ENCODE data around the gene GATM.
"Not testable (repeated sequence)": the region's sequence is repeated elsewhere in the genome, so short reads cannot be mapped to it uniquely, and the experiment has no call there.

The GATM gene

DNA sequence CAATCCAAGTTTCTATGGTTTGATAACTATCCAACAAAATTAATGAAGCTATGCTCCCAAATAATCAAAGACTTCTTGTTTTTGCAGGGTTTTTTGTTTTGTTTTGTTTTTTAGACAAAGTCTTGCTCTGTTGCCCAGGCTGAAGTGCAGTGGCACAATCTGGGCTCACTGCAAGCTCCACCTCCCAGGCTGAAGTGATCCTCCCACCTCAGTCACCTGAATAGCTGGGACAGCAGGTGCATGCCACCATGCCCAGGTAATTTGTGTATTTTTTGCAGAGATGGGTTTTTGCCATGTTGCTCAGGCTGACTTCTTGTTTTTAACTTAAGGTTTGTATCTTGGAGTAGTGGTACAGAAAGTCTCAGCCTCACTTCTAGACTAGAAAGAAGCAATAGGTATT, 11.0 kb upstream of the GATM start:
- DNase-seq (ENCODE audit: extremely low read depth in 1 of 2, low read depth in 1 of 2) = no peak

DNA sequence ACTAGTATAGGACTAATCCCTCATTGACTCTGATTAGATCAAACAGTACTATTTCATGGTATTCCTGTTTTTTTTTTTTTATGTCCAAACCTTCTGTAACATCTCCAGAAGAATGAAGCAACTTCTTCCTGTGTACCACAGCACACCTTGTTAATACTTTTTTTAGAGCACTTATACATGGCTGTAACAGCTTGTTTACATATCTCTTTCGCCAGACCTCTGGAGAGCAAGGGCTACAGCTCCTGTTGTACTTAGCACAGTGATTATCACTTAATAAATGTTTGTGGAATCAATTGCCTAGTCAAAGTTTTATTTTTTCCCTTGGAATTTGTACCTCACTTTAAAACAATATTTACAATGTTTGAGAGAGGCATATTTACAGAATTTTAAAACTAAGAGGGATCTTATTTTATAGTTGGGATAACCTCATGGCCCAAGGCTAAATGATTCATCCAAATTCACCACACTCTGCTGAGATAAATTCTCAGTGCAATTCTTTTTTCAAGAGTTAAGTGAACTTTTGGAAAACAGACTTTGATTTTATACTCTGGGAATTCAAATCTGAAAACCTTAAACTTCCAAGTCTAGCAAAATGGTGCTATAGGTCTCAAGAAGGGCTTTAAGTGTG, 9.2 kb upstream of the GATM start:
- no peak for DNase-seq (ENCODE audit: extremely low read depth in 1 of 2, low read depth in 1 of 2)

DNA sequence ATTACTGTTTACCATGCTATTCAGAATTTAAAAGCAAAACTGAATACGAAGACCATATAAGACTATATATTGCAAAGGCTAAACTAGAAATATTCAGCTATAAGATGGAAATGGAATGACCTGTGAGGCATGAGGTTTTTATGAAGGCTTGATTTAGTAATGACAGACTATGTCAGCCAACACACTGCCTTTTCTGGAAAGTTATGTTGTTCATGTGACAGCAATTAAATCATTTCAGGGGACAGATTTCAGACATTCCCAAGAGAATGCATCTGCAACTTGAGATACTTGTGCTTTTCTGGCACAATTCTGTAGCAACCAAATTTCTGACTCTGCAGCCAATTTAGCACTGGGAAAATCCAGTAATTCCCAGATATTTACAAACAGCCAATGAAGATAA, 8.6 kb upstream of the GATM start:
- DNase-seq (ENCODE audit: extremely low read depth in 1 of 2, low read depth in 1 of 2) = no peak

DNA sequence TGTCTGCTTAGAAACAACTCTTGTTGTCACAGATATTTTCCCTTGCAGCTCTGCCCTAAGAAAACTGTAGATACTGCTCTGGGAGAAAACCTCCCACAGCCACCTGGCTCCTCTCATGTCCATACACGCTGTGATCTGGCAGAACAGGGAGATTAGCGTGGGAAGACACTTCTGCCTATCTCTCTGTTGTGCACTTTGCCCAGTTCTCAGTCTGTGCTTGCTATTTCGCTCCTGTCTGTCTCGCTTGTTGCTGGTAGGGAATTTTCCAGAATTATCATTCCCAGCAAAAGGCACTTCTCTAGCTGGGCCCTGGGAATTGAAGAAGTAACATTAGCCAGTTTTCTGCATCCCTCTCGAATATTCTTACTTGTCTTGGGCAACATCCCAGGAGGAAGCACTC, 8.1 kb upstream of the GATM start:
- DNase-seq (ENCODE audit: extremely low read depth in 1 of 2, low read depth in 1 of 2) = no peak

DNA sequence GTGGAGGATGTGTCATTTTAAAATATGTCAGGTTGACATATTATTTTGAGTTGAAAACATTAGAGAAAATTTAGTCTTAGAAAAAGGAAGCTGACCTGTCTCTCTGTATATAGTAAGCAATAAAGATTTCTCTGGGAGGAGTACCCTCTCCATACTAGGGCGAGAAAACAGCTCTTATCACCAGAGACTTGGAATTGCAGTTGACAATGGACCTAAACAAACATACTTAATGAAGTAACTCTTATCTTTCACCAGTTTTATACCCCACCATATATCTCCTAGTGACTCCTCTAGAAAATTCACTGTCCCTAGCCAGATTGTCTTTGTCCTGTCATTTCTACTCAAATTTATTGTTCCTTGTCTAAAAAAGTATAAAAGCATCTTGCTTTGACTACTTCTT, 7.2 kb upstream of the GATM start:
- no peak for DNase-seq (ENCODE audit: extremely low read depth in 1 of 2, low read depth in 1 of 2)

DNA sequence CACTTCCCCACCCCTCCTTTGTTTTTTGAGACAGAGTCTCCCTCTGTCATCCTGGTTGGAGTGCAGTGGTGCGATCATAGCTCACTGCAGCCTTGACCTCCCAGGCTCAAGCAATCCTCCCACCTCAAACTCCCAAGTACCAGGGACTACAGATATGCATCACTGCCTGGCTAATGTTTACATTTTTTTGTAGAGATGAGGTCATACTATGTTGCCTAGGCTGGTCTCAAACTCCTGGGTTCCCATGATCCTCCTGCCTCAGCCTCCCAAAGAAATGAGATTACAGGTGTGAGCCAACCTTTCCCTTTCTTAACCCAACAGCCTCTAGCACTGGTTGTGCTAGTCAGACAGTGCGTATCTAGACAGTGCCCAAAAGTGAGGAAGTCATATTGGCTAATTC, 6.4 kb upstream of the GATM start:
- no peak for DNase-seq (ENCODE audit: extremely low read depth in 1 of 2, low read depth in 1 of 2)

DNA sequence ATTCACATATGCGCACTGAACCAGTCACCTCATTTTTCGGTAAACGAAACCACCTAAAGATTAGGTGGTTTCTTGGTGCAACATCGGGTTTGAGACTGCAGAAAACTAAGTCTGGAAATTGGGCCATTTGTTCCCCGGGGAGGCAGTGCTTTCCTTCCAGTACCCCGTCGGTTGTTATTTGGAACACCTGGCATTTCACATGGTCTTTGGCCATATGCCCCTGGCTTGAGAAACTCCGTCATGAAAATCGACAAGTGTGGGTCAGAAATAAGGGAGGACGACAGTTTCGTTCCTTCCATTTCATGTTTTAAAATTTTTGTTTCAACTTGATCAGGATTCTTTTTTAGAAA, 544 bp upstream of the GATM start:
- DNase-seq (ENCODE audit: extremely low read depth in 1 of 2, low read depth in 1 of 2) = no peak

DNA sequence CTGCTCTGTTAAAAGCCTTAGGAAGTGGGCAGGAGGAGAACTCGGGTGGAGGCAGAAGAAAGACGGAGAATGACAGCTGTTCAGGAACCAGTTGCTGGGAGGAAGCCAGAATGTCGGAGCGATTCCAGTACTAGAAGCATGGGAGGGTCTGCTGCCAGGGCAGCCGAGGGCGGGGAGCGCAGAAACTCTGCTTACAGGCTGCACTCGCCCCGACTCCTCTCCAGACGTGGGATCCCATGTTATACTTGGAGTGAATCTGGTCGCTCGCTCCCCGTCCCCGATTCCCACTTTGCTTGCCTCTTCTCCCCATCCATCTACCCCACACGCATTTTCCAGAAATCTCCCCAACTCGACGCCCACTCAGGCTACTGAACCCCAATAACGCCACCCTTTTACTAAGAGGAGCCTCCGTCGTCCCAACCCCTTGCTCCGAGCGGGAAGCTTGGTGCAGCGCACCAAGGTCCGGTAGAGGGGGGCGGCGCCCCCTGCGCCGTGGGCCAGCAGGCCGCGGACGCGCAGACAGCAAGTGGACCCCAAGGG, 665 bp downstream of the GATM start:
- no peak for DNase-seq (ENCODE audit: extremely low read depth in 1 of 2, low read depth in 1 of 2)

DNA sequence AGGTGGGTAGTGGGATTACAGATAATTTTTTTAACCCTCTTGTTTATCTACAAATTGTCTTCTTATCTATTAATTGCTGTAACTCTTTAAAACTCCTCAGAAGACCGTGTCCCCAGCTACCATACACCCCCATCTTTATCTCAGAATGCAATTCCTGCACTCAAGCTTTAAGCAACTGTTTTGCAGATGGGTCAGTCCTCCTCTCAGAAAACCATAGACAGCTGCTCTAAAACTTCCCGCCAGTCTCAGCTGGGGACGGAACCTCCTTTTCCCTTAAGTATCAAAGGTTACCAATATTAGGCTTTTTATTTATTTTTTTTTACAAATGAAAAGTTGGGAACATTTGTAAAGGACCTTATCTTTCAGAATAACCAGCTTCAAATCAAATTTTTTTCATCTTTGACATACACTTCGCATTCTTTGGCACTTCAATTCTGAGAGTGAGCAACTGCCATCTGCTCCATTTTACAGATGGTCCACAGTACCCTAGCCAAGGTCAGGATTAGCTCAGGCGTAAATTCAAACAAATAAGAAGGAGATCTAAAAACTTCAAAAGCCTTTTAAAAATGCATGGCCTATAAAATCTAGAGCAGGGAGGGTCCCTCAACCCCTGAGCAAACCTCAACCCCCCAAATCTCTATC, 1.3 kb downstream of the GATM start:
- no peak for DNase-seq (ENCODE audit: extremely low read depth in 1 of 2, low read depth in 1 of 2)

DNA sequence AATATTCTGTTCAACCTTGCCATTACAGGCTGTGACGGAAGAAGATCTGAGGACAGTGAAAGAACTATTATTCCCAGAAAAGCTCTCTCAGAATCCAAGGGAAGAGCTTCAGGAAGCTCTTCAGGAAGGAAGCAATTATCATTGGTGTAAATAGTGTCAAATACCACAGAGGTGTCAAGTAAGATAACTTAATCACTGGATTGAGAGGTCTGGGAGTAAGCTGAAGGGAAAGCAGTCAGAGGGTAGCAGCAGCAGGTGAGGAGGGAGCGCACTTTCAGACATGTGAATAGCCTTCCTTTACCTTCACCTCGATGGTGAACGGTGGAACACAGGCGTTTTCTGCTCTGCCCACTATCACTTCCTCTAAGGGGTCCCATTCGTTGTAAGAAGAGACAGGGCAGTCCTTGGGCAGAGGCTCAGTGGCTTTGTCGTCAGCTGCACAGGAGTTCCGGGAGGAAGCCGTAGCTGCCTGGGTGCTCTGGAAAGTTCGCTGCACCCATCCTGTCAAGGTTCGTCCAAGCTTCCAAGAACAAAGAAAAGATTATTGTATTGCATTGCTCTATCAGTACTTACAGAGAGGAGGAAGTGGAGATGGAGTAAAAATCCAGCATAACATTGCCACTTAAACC, 1.9 kb downstream of the GATM start:
- no peak for DNase-seq (ENCODE audit: extremely low read depth in 1 of 2, low read depth in 1 of 2)

DNA sequence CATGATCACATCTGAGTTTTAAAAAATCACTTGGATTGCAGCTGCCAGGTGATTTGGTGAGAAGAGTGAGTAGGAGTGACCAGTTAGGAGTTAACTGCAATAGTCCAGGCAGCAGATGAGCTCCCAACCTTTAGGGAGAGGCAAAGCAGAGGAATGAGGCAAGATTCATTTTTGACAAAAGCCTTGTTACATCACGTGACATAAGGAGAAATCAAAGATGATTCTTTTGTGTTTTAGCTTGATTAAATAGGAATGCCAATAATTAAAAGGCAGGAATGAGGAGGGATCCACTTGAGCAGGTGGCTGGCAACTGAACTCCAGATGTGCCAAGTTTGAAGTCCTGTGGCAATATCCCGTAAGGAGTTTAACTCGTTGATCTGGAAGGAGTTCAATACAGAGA, 2.5 kb downstream of the GATM start:
- DNase-seq (ENCODE audit: extremely low read depth in 1 of 2, low read depth in 1 of 2) = no peak

DNA sequence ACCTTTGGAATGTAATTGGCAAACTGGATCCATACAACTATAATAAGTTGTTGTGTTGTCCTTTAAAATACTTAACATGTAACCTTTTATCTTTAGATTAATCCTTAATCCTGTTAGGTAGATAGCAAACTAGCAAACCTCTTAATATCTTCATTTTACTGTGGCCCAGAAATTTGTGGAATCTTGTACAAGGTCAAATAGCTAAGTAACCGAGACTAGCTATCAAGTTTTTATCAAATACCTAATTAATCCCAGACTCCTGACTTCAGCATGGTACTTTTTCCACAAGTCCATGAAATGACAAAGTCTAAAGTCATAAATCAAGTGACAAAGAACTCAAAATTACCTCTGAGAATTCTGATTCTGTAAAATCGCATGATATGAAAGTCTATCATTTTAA, 4.4 kb downstream of the GATM start:
- DNase-seq (ENCODE audit: extremely low read depth in 1 of 2, low read depth in 1 of 2) = no peak

DNA sequence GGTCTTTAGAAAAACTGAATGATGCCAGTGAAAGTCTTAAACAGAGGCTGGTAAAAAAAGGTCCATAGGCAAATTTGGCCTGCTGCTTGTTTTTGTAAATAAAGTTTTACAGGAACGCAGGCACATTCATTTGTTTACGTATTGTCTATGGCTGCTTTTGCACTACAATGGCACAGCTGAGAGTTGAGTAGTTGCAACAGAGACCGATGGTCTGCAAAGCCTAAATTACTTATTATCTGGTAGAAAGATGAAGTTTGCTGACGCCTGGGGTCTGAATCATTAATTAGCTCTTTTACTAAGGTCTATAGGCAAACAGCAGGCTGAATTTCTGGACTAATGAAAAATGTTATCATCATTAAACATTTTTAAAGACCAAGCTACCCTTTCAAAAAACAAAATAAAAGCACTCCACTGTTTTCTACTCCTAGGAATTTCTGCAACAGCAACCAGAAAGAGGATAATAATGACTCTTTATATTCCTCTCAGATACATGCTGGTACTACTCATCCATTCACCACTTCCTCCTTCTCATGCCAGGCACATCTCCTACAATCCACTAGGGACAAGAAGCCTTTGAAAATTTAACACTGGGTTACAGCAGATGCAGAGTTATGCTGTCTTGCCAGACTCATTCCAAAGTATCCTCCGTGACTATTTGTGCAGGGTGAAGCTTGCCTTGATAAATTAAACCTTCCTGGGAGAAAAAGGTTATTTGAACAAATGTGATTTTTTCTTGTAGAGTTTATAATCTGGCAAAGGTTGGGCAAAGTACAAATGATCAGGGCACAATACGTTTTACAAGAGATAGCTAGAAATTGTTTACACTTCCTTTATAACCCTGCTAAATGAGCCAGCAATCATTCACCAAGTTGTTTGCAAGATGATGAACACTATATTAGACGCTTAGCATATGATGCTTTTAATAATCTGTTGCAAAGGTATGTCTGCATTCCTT, 6.0 kb downstream of the GATM start:
- no peak for DNase-seq (ENCODE audit: extremely low read depth in 1 of 2, low read depth in 1 of 2)

DNA sequence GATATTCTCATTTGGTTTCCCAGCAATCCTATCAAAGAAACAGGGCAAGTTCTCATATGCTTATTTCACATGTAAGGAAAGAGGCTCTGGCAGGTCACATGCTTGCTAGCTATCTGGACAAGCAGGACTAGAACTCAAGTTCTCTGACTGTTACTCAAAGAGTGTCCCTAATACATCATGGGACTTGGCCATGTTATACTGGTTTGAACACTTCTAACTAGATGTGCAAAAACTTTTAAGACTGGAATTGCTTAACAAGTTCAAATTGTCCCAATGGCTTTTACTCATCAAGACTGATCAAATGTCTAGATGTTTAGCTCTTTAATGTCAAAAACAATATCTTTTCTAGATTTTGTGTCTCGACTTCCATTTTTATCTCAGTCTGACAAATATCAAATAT, 6.8 kb downstream of the GATM start:
- DNase-seq (ENCODE audit: extremely low read depth in 1 of 2, low read depth in 1 of 2) = no peak

DNA sequence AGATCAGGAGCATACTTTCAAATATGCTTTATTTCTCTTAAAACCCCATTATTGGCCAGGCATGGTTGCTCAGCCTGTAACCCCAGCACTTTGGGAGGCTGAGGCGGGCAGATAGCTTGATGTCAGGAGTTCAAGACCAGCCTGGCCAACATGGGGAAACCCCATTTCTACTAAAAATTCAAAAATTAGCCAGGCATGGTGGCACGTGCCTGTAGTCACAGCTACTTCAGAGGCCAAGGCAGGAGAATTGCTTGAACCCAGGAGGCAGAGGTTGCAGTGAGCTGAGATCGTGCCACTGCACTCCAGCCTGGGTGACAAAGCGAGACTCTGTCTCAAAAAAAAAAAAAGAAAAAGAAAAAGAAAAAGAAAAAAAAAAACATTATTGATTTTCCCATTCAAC, 8.3 kb downstream of the GATM start:
- not testable (repeated sequence) for DNase-seq (ENCODE audit: extremely low read depth in 1 of 2, low read depth in 1 of 2)

DNA sequence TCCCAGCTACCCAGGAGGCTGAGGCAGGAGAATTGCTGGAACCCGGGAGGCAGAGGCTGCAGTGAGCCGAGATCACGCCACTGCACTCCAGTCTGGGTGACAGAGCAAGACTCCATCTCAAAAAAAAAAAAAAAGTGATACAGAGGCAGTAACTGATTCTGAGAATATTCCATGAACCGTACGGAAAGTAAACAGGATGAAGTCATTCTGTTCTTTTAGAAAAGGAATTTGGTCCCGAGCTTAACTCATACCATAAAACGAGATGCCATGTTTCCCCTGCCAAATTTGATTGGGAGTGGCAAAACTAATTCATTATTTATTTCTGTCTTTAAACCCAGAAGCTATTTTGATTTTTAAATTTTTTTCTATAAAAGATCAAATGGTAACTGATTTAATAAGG, 11.1 kb downstream of the GATM start:
- DNase-seq (ENCODE audit: extremely low read depth in 1 of 2, low read depth in 1 of 2) = not testable (repeated sequence)

DNA sequence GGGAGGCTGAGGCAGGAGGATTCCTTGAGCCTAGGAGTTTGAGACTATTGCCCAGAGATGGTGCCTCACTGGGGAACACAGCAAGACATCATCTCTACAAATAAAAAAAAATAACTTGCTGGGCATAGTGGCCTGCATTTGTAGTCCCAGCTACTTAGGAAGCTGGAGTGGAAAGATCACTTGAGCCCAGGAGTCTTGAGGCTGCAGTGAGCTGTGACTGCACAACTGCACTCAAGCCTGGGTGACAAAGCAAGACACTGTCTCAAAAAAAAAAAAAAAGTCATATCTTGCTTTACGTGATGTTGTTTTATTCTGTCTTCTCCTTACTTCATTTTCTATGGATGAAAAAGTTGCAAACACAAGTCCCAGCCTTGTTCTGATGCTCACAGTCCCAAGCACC, 14.1 kb downstream of the GATM start:
- DNase-seq (ENCODE audit: extremely low read depth in 1 of 2, low read depth in 1 of 2) = no peak

DNA sequence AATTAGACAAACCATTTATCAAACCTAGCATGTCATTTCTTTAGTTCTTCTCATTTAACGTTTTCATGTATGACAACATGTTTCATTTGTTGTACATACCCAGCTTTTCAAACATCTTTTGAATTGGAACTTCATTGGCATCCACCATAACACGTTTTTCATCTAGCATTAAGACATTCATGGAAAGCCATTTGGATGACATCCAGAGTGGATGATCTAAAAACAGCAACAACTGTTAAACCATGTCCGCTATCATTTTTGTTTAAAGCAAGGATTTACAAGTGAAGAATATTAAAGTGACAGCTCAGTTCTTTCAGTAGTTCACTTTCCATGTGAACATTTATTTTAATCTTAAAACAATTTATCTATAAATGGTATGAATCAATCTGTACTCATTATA, 14.5 kb downstream of the GATM start:
- DNase-seq (ENCODE audit: extremely low read depth in 1 of 2, low read depth in 1 of 2) = no peak

DNA sequence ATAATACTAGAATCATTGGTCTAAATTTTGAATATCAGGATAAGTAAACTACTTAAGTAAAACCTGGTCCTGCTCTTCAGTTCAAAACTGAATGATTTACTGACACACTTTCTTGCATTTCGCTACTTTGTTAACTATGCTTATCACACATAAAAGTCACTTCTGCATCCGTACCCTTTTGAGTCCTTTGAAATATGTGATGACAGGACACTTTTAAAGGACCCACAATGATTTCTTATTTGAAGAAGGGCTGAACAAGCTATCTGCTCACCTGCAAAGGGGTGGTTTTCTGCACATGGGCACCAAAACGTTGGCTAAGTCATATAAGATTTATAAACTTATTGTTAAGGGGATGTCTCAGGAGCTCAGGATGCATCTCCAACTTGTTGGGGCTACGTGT, 15.0 kb downstream of the GATM start:
- DNase-seq (ENCODE audit: extremely low read depth in 1 of 2, low read depth in 1 of 2) = no peak

DNA sequence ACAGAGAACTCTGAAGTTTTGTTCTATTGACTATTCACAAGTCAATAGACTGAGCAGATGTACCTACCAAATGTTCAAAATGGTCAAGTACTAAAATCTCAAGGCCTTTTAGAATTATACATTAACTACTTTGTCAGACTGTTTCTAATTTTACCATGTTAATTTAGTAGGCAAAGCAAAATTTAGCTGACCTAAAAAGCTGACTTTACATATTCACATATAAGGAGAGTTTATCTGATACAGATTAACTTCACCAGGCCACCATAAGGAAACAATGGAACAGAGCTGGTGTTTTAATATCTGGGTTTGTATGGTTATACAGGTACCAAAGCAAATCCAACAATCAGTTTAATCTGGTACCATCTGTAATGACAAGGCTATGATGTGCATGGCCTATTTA, 15.9 kb downstream of the GATM start:
- DNase-seq (ENCODE audit: extremely low read depth in 1 of 2, low read depth in 1 of 2) = no peak

DNA sequence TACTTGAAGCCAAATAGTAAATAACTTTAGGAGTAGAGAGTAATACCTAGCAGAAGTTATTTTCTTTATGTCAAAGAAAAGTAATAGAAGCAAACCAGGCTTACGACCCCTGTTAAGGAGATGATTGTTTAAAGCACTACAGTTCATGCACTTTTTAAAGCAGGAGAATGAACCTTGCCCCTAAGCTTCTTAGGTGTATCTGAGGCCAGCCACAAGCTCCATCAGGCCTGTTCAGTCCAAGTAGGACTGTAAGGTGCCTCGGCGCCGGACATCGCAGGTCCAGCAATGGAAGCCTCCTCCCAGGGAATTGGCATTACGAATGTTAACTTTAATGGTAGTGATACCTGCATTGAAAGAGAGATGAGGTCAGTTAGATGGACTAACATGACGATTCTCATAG, 16.5 kb downstream of the GATM start:
- DNase-seq (ENCODE audit: extremely low read depth in 1 of 2, low read depth in 1 of 2) = no peak

Measured in activated CD8-positive, alpha-beta memory T cell treated with anti-CD3 and anti-CD28 coated beads for 1 hour (primary cell).